ENCODE data around the gene RAD21L1.
A peak's percentile ranks its signal among the peaks of the same experiment; 100 is the strongest.

The RAD21L1 gene

DNA sequence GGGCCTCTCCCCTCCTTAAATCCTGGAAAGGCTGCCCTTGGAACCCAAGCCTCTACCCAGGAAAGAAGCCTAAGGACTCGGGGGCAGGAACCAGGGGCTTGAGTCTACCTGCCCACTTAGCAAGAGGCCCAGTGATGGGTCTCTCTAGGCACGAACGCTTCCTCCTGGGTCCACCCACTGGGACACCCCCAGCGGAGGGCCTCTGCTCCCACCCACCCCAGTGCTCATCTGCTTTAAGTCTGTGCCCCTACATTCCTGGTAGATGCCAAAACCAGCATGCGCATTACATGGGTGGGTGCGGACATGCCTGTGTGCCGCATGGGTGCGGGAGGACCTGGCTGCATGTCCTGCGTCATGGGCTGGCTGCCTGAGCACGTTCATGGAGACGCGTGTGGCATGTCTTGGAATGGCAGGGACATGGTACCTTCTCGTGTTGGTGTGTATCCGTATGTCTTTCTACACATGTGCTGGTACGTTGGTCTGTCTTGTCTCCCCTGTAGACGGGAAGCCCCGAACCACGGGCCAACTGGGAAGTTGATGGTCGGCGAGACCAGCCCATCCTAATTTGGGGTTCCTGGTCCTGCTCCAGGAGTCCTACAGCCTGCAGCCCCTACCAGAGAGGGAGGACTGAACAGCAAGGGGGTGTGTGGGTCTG lies 69.6 kb downstream of the RAD21L1 start:
- no peak for DNase-seq (ENCODE audit: low read depth in 2 of 2)

DNA sequence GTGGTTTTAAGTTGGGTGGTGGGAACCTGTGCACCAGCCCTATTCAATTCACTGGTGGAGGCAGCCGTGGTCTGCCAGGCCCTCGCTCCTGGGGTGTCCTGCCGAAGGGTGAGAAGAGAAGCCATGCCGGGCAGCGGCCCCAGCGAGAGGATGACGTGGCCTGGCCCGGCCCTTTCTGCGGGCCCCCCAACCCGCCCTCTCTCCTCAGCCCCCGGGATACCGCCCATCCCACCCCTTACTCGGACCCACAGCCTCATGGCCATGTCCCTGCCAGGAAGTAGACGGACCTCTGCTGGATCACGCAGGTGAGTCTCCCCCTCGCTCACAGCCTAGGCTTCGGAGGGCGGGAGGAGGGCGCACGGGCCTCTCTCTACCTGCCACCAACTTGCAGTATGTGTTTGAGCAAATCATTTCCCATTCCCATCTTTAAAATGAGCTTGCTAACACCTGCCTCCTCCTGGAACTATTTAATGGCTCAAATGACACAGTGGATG lies 70.3 kb downstream of the RAD21L1 start:
- DNase-seq (ENCODE audit: low read depth in 2 of 2), result no peak

DNA sequence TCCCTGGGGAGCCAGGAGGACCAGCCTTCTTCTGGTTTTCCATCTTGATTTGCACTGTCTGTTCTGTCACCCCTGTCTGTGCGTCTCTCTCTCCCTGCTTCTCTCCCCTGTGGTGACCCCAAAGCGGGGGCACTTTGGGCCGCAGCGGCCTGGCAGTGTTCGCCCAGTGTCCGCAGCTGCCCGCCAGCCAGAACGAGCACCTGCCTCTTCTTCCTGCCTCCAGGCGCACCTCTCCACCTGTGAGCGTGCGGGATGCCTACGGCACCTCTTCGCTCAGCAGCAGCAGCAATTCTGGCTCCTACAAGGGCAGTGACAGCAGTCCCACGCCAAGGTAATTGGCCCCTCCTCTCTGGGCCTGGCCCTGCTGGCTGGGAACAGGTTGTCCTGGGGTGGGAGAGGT lies 71.1 kb downstream of the RAD21L1 start:
- no peak for DNase-seq (ENCODE audit: low read depth in 2 of 2)

DNA sequence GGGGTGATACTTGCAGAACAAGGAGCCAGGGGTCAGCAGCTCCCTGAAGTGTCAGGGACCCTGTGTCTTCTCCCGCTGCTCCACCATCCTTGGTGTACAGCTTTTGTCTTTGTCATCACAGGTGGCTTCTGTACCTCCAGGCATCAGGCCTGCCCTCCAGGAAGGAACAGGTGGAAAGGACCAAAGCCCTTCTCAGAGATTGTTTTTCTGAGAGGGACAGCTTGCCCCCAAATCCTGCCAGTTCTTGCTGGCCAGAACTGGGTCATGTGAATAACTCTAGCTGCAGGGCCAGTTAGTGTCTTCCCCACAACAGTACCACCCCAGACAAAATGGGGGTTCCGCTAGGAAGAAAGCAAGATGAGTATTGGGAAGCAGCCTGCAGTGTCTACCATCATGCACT lies 71.6 kb downstream of the RAD21L1 start:
- DNase-seq (ENCODE audit: low read depth in 2 of 2), result no peak

DNA sequence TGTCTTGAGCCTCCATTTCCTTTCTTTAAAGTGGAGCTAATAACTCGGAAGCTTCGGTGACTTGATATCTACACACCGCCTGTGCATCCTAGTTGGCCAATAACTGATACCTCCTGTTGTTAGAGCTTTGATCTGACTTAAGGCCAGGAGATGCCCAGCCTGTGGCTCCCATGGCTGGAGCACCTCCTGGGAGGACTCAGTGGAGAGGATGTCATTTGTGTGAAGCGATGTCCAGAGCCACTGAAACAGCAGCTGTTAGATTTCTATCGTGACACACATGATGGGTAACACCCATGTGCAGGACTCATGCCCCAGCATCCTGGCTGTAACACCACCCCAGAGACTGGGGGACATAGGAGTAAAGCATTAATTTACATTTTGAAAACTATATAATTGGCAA lies 72.3 kb downstream of the RAD21L1 start:
- no peak for DNase-seq (ENCODE audit: low read depth in 2 of 2)

DNA sequence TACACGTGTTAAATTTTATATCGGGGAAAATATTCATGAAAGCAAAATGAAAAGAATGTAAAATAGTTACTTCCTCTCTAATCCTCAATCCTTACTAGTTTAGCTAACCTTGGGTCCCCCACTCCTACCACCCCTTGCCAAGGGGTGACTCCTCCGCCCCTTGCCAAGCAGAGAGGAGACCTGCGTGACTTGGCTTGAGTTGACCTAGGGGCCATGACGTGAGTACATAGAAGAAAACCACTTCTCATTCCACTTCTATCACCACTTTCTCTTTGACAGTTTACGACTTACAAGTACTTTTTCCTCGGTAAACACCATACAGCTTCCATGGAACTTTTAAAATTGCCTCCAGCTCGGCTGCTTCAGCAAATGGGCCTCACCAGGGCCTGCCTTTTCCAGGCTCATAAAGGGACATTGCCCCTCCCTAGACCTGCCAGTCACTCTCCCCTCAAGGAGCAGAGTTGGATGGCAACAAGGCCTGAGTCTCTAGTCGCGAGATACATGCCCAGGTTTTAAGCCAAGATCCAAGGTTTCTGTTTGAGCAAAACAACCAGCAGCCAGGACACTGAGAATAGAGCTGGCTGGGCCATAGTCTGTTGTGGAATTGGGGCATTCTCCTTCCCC lies 73.2 kb downstream of the RAD21L1 start:
- DNase-seq (ENCODE audit: low read depth in 2 of 2), result no peak

DNA sequence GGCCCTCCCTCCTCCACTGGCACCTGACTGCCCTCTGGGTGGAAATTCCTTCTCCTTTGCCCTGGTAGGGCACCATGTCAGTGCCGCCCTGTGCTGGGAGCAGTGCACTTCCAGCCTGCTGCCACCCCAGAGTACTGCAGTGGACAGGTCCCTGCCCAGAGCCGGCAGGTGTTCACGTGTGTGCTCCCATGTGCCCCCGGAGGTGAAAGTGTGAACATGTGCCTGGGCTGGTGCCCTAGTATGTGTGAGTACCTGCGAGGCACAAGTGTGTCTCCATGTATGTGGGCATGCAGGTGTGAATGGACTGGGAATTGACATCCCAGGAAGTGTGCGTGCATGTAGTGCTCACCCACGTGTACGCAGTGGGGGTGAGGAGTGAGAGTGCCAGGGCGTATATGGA lies 73.7 kb downstream of the RAD21L1 start:
- DNase-seq (ENCODE audit: low read depth in 2 of 2), result peak in 1 of 2 donors; percentile 7

DNA sequence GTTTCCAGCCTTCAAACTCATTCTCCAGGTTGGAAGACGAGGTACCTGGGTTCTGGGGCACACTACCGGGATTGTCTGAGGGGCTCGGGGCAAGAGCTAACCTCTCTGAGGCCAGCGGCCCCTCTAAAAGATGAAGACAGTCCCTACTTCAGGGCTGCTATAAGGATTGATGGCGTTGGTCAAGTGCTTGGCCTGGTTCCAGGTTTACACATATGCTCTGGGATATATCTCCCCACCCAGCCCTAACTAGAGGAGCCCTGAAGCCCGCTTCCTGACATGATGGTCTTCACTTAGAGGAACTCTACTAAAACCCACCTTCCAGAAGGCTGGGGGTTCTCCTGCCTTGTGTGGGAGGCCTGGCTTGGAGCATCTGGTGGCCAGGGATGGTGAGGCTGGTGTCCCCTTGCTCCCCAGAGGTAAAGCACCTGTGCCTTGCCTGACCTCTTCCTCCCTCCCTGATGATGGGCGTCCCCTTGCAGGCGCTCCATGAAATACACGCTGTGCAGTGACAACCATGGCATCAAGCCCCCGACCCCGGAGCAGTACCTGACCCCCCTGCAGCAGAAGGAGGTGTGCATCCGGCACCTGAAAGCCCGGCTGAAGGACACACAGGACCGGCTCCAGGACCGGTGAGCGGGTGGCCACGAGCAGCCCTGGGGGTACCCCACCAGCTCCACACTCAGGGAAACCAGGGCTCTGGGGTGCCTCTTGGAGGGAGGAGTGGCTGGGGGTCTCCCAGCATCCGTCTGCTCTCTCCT lies 74.4 kb downstream of the RAD21L1 start:
- no peak for DNase-seq (ENCODE audit: low read depth in 2 of 2)

DNA sequence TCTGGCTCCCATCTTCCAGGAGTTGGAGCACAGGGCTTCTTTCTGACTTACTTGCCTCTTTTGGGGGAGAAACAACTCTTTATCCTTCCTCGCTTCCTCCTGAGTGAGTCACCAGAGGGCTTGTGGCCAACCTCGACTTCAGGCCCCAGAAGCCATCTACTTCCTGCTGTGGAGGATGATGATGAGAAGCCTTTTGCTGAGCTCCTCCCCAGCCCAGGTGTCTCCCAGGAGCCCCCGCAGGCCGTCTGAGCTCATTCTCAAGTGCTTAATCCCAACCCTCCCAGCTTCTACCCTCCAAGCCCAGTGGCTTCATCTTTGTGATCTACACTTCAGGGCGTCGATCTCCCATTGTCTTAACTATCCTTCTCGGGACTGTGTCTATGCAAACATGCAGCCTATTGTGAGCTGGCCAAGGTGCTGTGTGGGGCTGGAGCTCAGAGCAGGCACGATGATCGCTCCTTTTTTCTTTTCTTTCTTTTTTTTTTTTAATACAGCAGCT lies 75.2 kb downstream of the RAD21L1 start:
- peak; percentile 7 to 32 for DNase-seq (ENCODE audit: low read depth in 2 of 2)

DNA sequence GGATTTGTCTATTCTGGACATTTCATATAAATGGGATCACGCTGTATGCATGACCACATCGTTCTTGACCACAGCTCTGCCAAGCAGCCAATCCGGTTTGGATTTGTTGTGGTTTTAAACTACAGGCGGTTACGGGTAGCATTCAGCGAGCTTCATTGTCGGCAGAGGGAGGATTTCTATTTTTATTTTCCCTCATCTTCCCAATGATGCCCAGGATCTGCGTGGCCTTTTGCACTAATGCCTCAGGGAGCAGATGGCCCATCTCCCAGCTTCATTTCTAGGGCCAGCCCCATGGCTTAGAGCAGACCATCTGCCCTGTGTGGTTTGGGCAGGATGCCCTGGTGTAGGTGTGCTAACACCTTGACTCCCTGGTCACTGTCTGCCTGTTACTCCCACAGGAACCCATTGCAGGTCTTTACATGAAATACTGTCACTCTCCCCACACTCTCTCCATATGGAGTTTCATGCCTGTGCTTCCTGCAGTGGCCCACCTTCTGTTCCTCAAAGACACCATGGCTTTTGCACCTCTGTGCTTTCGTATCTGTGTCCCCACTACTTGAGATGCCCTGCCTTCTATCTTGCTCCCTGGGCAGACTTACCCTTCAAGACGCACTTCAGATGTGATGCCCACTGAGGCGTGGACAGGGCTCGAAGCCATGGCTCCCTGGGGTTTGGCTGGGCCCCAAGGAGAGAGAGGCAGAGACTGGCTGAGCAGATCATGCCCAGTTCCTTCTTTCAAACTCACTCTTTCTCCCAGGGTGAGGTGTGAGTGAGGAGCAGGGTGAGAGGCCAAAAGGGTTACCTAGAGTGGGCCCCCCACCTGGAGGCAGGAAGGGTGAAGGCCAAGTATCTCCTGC lies 77.1 kb downstream of the RAD21L1 start:
- no peak for DNase-seq (ENCODE audit: low read depth in 2 of 2)

DNA sequence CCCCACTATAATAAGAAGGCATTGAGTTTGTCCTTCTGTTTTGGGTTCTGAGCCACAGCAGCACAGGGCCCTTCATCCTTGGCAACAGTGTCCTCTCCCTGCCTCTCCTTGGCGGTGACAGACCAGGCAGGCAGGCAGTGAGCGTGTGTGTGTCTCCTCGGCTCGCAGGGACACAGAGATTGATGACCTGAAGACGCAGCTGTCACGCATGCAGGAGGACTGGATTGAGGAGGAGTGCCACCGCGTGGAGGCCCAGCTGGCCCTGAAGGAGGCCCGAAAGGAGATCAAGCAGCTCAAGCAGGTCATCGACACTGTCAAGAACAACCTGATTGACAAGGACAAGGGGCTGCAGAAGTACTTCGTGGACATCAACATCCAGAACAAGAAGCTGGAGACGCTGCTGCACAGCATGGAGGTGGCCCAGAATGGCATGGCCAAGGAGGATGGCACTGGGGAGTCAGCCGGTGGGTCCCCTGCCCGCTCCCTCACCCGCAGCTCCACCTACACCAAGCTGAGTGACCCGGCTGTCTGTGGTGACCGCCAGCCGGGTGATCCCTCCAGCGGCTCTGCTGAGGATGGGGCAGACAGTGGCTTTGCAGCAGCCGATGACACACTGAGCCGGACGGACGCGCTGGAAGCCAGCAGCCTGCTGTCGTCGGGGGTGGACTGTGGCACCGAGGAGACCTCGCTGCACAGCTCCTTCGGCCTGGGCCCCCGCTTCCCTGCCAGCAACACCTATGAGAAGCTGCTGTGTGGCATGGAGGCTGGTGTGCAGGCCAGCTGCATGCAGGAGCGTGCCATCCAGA lies 79.1 kb downstream of the RAD21L1 start:
- DNase-seq (ENCODE audit: low read depth in 2 of 2), result no peak

Data from stimulated activated CD8-positive, alpha-beta memory T cell treated with anti-CD3 and anti-CD28 coated beads, Interleukin-7, amount 100 ng/mL, for 1 hour (primary cell).